DOHH2 (cell line): ENCODE data around the gene TES.

Source experiments
- CTCF ChIP-seq: fragments of 200-600 bp; sonication (generic); IDR thresholded peaks from one replicate; pipeline ENCODE4 v1.5.1; 2014; ENCODE audit warnings: antibody characterized with exemption, mild to moderate bottlenecking, low read depth, low read length; ENCODE audit not compliant: poor library complexity, severe bottlenecking
- EZH2phosphoT487 ChIP-seq: fragments of 200-600 bp; sonication (generic); IDR thresholded peaks from 2 replicates; pipeline ENCODE4 v1.6.1; 2017; ENCODE audit warnings: borderline replicate concordance, mild to moderate bottlenecking, antibody characterized with exemption, low read length, moderate library complexity, mixed read lengths

- no peak for TF ChIP-seq CTCF
- TF ChIP-seq EZH2phosphoT487, result no peak
These were observed 87.7 kb downstream of the TES start for GRCh38 chr7:116298055-116298454.
